Measurements from ENCODE around the gene GMCL2.
"Not testable (repeated sequence)": the region's sequence is repeated elsewhere in the genome, so short reads cannot be mapped to it uniquely, and the experiment has no call there.

Gene GMCL2

DNA sequence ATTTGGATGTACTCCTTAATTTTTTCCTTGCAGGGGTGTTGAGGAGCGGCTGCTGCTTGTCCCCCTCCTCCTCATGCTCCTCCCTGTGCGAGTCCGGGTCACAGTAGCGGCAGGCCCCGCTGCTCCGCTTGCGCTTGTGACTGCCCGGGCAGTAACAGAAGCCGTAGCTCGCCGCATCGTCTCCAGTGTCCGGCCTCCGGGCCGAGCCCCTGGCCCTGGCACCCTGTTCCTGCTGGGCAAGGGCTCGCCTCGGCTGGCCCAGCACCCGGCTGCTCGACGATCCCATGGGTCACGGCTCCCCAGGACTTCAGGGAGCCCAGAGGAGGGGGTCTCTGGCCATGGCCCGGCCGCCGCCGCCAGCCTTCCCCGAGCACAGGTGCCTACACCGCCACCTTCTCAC lies at the start of gene GMCL2:
Gene GMCL2, minus strand, starts transcription at position 358 of the 400 bp plus-strand sequence. Its CDS starts 72 bp downstream, at position 286.
- DNase-seq (ENCODE audit: low read depth in 2 of 2) = no peak

- no peak for DNase-seq (ENCODE audit: low read depth in 2 of 2)
Observed at GRCh38 chr5:178236679-178237078, 49.5 kb upstream of the GMCL2 start.

GRCh38 chr5:178236126-178236525 lies 49.0 kb upstream of the GMCL2 start:
- DNase-seq (ENCODE audit: low read depth in 2 of 2) = no peak

DNA sequence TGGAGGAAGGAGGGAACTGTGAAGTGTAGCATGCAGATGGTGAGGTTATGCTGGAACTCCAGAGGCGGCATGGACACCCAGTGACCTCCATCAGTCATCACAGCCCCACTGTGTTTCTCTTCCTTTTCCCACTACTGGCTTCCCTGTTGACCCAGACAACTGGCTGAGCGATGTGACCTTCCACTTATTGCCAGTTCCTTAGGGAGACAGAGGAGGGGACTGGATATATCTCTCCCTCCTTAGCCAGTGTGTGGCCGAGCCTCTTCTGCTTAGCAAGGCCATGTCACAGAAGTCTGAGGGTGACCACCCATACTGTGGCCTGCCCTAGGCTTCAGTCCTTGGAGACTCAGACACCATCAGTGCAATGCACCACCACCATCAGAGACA lies 48.4 kb upstream of the GMCL2 start:
- DNase-seq (ENCODE audit: low read depth in 2 of 2) = no peak

- DNase-seq (ENCODE audit: low read depth in 2 of 2) = peak; percentile 57 to 61
Observed at GRCh38 chr5:178234750-178235587, 47.8 kb upstream of the GMCL2 start.

GRCh38 chr5:178234121-178234749 lies 47.1 kb upstream of the GMCL2 start:
- no peak for DNase-seq (ENCODE audit: low read depth in 2 of 2)

GRCh38 chr5:178232920-178233429 lies 45.8 kb upstream of the GMCL2 start:
- no peak for DNase-seq (ENCODE audit: low read depth in 2 of 2)

DNA sequence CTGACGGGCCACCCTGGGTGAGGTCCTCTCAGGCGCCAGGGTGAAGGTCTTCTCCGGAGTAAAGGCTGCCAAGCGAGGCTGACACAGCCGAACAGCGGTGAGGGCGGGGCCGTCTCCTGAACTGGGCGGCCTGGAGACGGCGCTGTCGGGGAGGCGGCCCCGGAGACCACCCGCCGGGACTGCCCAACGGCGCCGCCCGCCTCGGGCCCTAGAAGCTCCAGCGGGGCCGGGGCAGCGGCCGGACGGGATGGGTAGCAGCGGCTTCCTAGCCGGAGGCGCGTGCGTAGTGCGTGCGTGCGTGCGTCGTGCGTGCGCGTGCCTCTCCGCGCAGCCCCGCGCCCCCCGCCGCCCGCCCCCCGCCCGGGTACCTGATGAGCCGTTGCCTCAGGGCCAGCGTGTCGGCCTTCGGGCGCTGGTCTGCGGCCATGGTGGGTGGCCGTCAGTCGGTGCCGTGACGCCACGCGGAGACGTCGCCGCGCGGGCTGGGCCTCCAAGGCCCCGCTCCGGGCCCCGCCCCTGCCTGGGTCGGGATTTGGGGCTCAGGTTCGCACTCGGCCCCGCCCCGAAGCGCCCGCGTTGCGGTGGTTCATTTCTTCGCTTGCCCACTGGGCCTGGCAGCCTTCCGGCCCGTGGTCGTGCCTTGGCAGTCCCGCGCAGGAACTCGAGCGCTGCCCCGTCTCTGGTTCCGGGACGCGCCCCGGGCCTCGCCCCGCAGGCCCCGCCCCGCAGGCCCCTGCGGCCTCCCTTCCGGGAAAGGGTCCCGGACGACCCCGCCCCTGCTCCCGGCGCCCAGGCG lies 45.2 kb upstream of the GMCL2 start, which contains the start of gene PHYKPL:
Gene PHYKPL, minus strand, starts transcription at position 679 of the 796 bp plus-strand sequence. Its CDS starts 252 bp downstream, at position 427.
- peak; percentile 56 to 63 for DNase-seq (ENCODE audit: low read depth in 2 of 2)

DNA sequence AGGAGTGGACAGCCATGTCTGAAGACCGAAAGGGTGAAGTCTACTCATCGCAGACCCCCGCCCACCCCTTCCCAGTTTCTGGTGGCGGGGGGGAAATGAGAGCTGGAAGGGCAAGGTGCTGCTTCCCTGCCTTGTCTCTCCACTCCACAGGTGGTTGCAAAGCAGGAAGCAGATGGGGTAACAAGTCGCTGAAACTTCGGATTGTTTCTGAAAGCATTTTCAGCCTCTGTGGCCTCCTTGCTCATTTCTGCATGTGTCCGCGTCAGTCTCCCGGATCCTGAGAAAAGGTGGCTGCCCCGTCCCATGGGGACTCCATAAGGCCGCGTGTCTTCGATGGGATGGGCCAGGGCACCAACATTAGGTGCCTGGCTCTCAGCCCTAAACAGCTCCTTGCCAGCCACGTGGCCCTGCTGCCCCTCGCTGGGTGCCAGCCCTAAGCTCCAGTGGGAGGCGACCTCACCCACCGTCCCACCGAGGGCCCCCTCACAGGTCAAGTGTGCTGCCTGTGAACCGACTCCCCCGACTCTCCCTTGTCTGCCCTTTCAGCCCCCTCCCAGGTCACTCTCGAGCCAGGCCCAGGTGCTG lies 44.5 kb upstream of the GMCL2 start:
- DNase-seq (ENCODE audit: low read depth in 2 of 2) = no peak

GRCh38 chr5:178230879-178231538 lies 43.8 kb upstream of the GMCL2 start:
- DNase-seq (ENCODE audit: low read depth in 2 of 2) = no peak

- DNase-seq (ENCODE audit: low read depth in 2 of 2) = no peak
Observed at GRCh38 chr5:178229861-178230260, 42.7 kb upstream of the GMCL2 start.

GRCh38 chr5:178229111-178229510 lies 41.9 kb upstream of the GMCL2 start:
- not testable (repeated sequence) for DNase-seq (ENCODE audit: low read depth in 2 of 2)

DNA sequence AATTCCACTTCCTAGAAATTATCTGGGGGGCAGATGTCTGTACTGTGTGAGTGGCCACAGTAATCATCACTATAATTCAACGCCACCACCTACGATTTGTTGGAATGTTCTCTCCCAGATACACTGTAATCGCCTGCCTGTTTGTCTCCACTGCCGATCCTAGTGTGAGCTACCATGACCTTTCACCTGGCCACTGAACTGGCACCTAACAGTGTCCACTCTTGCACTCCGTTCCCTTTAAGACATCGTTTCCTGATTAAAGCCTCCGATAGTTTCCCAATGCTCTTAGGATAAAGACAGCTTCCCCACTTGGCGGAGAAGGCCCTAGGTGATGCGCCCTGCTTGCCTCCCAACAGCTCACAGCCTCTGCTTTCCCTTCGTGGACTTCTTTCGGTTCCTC lies 41.4 kb upstream of the GMCL2 start:
- DNase-seq (ENCODE audit: low read depth in 2 of 2) = no peak

DNA sequence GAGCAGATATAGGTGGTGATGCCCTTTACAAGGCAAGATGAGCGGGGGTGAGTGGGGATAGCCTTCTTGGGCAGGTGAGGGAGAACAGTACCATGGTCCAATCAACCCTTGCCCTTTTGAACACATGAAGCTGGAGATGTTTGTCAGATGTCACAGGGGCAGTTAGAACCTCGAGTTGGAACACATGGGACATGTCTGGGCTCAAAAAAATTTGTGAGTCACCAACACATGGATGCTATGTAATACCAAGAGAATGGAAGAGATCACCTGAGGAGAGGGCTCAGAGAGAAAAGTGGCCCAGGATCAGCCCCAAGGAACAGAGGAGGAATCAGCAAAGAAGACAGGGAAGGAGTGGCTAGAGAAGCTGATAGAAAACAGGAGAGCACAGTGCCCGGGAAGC lies 40.8 kb upstream of the GMCL2 start:
- no peak for DNase-seq (ENCODE audit: low read depth in 2 of 2)

DNA sequence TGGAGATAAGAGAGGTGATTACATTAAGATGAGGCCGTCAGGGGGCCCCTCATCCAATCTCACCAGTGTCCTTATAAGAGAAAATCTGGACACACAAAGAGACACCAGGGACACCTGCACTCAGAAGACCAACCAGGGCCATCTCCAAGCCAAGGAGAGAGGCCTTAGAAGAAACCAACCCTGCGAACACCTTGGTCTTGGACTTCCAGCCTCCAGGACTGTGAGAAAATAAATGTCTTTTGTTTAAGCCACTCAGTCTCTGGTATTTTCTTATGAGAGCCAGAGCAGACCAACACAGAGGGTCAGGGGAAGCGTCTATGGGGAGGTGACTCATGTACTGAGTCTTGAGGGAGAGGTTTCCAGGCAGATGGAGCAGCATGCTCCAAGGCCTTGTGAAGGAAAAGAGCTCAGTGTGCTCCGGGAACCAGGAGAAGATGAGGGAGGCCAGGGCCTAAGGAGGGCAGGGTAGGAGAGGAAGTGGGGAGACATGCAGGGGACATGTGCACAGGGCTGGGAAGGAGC lies 40.0 kb upstream of the GMCL2 start:
- DNase-seq (ENCODE audit: low read depth in 2 of 2) = no peak

GRCh38 chr5:178225174-178225573 lies 38.0 kb upstream of the GMCL2 start:
- no peak for DNase-seq (ENCODE audit: low read depth in 2 of 2)

GRCh38 chr5:178224403-178224802 lies 37.2 kb upstream of the GMCL2 start:
- no peak for DNase-seq (ENCODE audit: low read depth in 2 of 2)

DNA sequence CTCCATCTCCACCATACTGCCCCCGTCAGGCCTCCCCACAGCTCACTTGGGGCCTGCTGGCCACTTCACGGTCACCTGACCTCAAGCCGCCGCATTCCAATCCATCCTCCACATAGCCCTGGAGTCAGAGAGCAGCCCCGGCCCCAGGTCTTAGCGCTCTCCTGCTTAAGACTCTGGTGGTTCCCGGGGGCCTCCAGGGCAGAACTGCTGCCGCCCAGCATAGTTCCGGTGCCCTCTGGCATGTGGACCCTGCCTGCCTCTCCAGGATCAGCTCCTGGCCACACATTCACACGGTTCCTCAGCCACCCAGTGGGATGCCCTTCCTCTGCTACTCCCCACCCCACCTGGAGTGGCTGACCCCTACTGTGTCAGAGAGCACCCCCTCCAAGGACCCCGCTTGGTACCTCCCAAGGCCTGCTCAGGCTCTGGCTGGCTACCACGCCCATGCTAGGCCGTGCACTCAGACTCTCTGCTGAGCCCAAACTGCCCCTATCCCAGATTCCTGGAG lies 36.7 kb upstream of the GMCL2 start:
- DNase-seq (ENCODE audit: low read depth in 2 of 2) = no peak

- DNase-seq (ENCODE audit: low read depth in 2 of 2) = no peak
Observed at GRCh38 chr5:178223196-178223773, 36.1 kb upstream of the GMCL2 start.

GRCh38 chr5:178222292-178222691 lies 35.1 kb upstream of the GMCL2 start:
- DNase-seq (ENCODE audit: low read depth in 2 of 2) = no peak

Data from stimulated activated CD8-positive, alpha-beta memory T cell treated with anti-CD3 and anti-CD28 coated beads, Interleukin-15, amount 100 ng/mL, for 48 hours (primary cell).